GM23338 (cell line): Measurements from ENCODE around the gene PIAS4. TPM values are rescaled to one million over a fixed set of nuclear protein-coding genes. Genes with fewer than 3 reads are reported as not detected.

ENCODE experiments used
- ATAC-seq: fragments of 200-7000 bp; cut with Tn5 transposase; 3 replicates; pipeline ENCODE4 v1.9.1; 2020
- DNase-seq: peaks from one replicate; pipeline ENCODE4 v3.0.0-alpha.2; 2015; ENCODE audit warnings: low spot score
- H2AFZ ChIP-seq: fragments of 200-600 bp; sonication (generic); 2 replicates; pipeline ENCODE4 v1.8.0; 2016; ENCODE audit warnings: antibody characterized with exemption, mild to moderate bottlenecking, moderate library complexity
- H3F3A ChIP-seq: fragments of 200-600 bp; sonication (generic); replicated peaks from 2 replicates; pipeline ENCODE4 v1.8.0; 2017; ENCODE audit warnings: antibody characterized with exemption, mixed run types, low read depth
- H3K27ac ChIP-seq: fragments of 200-600 bp; sonication (generic); 2 replicates; pipeline ENCODE4 v1.6.1; 2016; ENCODE audit warnings: low read depth
- H3K27me3 ChIP-seq: fragments of 200-600 bp; sonication (generic); 2 replicates; pipeline ENCODE4 v1.8.0; 2016; ENCODE audit warnings: mild to moderate bottlenecking, mixed run types, moderate library complexity; ENCODE audit not compliant: insufficient read depth
- H3K36me3 ChIP-seq: fragments of 200-600 bp; sonication (generic); 2 replicates; pipeline ENCODE4 v1.8.0; 2016; ENCODE audit warnings: mild to moderate bottlenecking; ENCODE audit not compliant: insufficient read depth
- H3K4me1 ChIP-seq: fragments of 200-600 bp; sonication (generic); 2 replicates; pipeline ENCODE4 v1.8.0; 2016; ENCODE audit warnings: mild to moderate bottlenecking, moderate library complexity; ENCODE audit not compliant: insufficient read depth
- H3K4me2 ChIP-seq: fragments of 200-600 bp; sonication (generic); 2 replicates; pipeline ENCODE4 v1.7.1; 2017; ENCODE audit warnings: mixed run types
- H3K4me3 ChIP-seq: fragments of 200-600 bp; sonication (generic); 2 replicates; pipeline ENCODE4 v1.6.1; 2016; ENCODE audit warnings: mixed run types
- H3K79me2 ChIP-seq: fragments of 200-600 bp; sonication (generic); replicated peaks from 2 replicates; pipeline ENCODE4 v1.8.0; 2017; ENCODE audit warnings: mild to moderate bottlenecking; ENCODE audit not compliant: insufficient read depth
- H3K9me2 ChIP-seq: fragments of 200-600 bp; sonication (generic); 2 replicates; pipeline ENCODE4 v1.8.0; 2017; ENCODE audit not compliant: insufficient read depth
- H4K20me1 ChIP-seq: fragments of 200-600 bp; sonication (generic); replicated peaks from 2 replicates; pipeline ENCODE4 v1.8.0; 2017; ENCODE audit warnings: mild to moderate bottlenecking; ENCODE audit not compliant: insufficient read depth
- H3K27ac Mint-ChIP-seq: 2 replicates; pipeline ENCODE4 v1.8.0; 2020; ENCODE audit warnings: inconsistent platforms, mild to moderate bottlenecking, moderate library complexity, mixed read lengths
- H3K27me3 Mint-ChIP-seq: 3 replicates; pipeline ENCODE4 v1.8.0; 2022; ENCODE audit warnings: low read depth, mild to moderate bottlenecking, moderate library complexity, mixed read lengths, inconsistent platforms; ENCODE audit not compliant: insufficient read depth, poor library complexity
- H3K36me3 Mint-ChIP-seq: 3 replicates; pipeline ENCODE4 v1.8.0; 2021; ENCODE audit warnings: low read depth, mild to moderate bottlenecking, inconsistent platforms, moderate library complexity, mixed read lengths
- H3K4me1 Mint-ChIP-seq: 3 replicates; pipeline ENCODE4 v1.8.0; 2020; ENCODE audit warnings: mild to moderate bottlenecking, inconsistent platforms, mixed read lengths
- H3K4me3 Mint-ChIP-seq: 3 replicates; pipeline ENCODE4 v1.8.0; 2021; ENCODE audit warnings: moderate library complexity, mild to moderate bottlenecking, inconsistent platforms, mixed read lengths
- H3K9me3 Mint-ChIP-seq: 3 replicates; pipeline ENCODE4 v1.8.0; 2020; ENCODE audit warnings: moderate library complexity, mild to moderate bottlenecking, inconsistent platforms, mixed read lengths
- CREB1 ChIP-seq: fragments of 250-450 bp; sonication (Bioruptor Pico); IDR thresholded peaks from 2 replicates; pipeline ENCODE4 v1.5.0; 2020; ENCODE audit warnings: low read depth, mild to moderate bottlenecking, moderate library complexity
- ETS1 ChIP-seq: IDR thresholded peaks from 2 replicates; pipeline ENCODE4 v1.6.1; 2016; ENCODE audit warnings: antibody characterized with exemption
- EZH2 ChIP-seq: fragments of 200-600 bp; sonication (generic); IDR thresholded peaks from one replicate; pipeline ENCODE4 v1.8.0; 2017; ENCODE audit warnings: antibody characterized with exemption, mild to moderate bottlenecking, low read depth; ENCODE audit not compliant: unreplicated experiment
- EZH2phosphoT487 ChIP-seq: fragments of 200-600 bp; sonication (generic); IDR thresholded peaks from one replicate; pipeline ENCODE4 v1.8.1; 2018; ENCODE audit warnings: antibody characterized with exemption; ENCODE audit not compliant: unreplicated experiment
- POLR2AphosphoS5 ChIP-seq: IDR thresholded peaks from 2 replicates; pipeline ENCODE4 v1.6.1; 2016; ENCODE audit warnings: antibody characterized with exemption, low read depth
- STAT1 ChIP-seq: IDR thresholded peaks from one replicate; pipeline ENCODE4 v1.6.1; 2016; ENCODE audit warnings: antibody characterized with exemption; ENCODE audit not compliant: unreplicated experiment
- ZNF114 ChIP-seq: fragments of 250-450 bp; sonication (Bioruptor Pico); IDR thresholded peaks from 2 replicates; pipeline ENCODE4 v1.5.0; 2020; ENCODE audit warnings: mild to moderate bottlenecking, moderate library complexity
- polyA plus RNA-seq: library from polyadenylated mRNA; unstranded; fragments of >200 nt; fragmentation: Nextera tagmentation; extraction: Ambion mirVana; gene quantifications from 2 replicates; pipeline ENCODE4 v1.2.1, GENCODE V29; 2016
- total RNA-seq: library from RNA; depleted of rRNA; stranded (reverse); fragments of >200 nt; shearing (Covaris generic); gene quantifications from 2 replicates; pipeline ENCODE4 v1.2.3, GENCODE V29; 2014
- TF ChIP-seq, protein P1 (sequence below): IDR thresholded peaks from one replicate; pipeline ENCODE4 v1.6.1; 2018; ENCODE audit warnings: antibody characterized with exemption; ENCODE audit not compliant: unreplicated experiment
- TF ChIP-seq, protein P2 (sequence below), 2 experiments: fragments of 200-600 bp in 1 of 2; sonication (generic) in 1 of 2; conservative IDR thresholded peaks; 2 replicates each; pipeline versions ENCODE4 v1.5.1 to v1.6.1; 2016 to 2017; ENCODE audit warnings: antibody characterized with exemption in 2 of 2, low read depth in 2 of 2, mild to moderate bottlenecking in 2 of 2, moderate library complexity in 1 of 2

The PIAS4 gene
- total and polyA plus RNA-seq, 2 experiments from 2014 or later: 17.0 to 48.4 TPM

DNA sequence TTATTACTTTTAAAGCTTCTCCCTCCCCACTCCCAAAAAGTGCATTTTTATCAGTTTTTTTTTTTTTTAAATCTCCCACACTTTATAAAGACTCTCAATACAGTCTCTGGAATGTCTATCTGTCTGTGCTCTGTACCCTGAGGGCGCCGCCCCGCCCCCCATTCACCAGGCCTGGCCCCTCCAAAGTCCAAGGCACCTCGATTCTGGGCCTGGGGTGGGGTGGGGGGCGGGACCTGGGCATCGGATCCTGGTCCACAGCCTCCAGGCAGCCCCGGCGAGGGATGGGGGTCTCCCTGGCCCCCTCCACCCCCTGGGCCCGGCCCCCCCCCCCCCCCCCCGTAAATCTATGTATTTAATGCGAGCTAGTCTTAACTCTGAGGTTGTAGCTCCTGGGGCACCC is 35.9 kb downstream of the PIAS4 start:
- Histone ChIP-seq H3K36me3 (no peaks in the 10 kb centered on the region), H3K79me2 (peaks cover under 1% of the 10 kb centered on the region), H3K4me3 (no peak overlapping the region), H3F3A (0 out of 2 replicates have a peak, but pooled peaks cover 10% of the 10 kb centered on the region), H2AFZ (no peak overlapping the region), H3K4me2 (no peak overlapping the region), H3K9me2 (no peaks in the 10 kb centered on the region), H3K4me1 (peaks cover 14% of the 10 kb centered on the region), H4K20me1 (peaks cover 12% of the 10 kb centered on the region), H3K27ac (no peak overlapping the region), H3K27me3 (no peaks in the 10 kb centered on the region)
- Mint-ChIP-seq H3K4me1 (peaks cover 9% of the 10 kb centered on the region), H3K36me3 (peaks cover 15% of the 10 kb centered on the region; the same call in 2 of the 3 replicates), H3K9me3 (no peaks in the 10 kb centered on the region; the same call in 2 of the 3 replicates), H3K4me3 (no peak overlapping the region), H3K27ac (no peak overlapping the region), H3K27me3 (peaks cover 16% of the 10 kb centered on the region)
- ATAC-seq (peak; percentile 21), DNase-seq (no peak)
- TF ChIP-seq CREB1 (CRISPR knock-in tag): no peak
- no peak for TF ChIP-seq ZNF114 (CRISPR knock-in tag)
- no peak for TF ChIP-seq POLR2AphosphoS5
- TF ChIP-seq, protein P1, sequence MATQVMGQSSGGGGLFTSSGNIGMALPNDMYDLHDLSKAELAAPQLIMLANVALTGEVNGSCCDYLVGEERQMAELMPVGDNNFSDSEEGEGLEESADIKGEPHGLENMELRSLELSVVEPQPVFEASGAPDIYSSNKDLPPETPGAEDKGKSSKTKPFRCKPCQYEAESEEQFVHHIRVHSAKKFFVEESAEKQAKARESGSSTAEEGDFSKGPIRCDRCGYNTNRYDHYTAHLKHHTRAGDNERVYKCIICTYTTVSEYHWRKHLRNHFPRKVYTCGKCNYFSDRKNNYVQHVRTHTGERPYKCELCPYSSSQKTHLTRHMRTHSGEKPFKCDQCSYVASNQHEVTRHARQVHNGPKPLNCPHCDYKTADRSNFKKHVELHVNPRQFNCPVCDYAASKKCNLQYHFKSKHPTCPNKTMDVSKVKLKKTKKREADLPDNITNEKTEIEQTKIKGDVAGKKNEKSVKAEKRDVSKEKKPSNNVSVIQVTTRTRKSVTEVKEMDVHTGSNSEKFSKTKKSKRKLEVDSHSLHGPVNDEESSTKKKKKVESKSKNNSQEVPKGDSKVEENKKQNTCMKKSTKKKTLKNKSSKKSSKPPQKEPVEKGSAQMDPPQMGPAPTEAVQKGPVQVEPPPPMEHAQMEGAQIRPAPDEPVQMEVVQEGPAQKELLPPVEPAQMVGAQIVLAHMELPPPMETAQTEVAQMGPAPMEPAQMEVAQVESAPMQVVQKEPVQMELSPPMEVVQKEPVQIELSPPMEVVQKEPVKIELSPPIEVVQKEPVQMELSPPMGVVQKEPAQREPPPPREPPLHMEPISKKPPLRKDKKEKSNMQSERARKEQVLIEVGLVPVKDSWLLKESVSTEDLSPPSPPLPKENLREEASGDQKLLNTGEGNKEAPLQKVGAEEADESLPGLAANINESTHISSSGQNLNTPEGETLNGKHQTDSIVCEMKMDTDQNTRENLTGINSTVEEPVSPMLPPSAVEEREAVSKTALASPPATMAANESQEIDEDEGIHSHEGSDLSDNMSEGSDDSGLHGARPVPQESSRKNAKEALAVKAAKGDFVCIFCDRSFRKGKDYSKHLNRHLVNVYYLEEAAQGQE: no peak
- TF ChIP-seq, protein P2, sequence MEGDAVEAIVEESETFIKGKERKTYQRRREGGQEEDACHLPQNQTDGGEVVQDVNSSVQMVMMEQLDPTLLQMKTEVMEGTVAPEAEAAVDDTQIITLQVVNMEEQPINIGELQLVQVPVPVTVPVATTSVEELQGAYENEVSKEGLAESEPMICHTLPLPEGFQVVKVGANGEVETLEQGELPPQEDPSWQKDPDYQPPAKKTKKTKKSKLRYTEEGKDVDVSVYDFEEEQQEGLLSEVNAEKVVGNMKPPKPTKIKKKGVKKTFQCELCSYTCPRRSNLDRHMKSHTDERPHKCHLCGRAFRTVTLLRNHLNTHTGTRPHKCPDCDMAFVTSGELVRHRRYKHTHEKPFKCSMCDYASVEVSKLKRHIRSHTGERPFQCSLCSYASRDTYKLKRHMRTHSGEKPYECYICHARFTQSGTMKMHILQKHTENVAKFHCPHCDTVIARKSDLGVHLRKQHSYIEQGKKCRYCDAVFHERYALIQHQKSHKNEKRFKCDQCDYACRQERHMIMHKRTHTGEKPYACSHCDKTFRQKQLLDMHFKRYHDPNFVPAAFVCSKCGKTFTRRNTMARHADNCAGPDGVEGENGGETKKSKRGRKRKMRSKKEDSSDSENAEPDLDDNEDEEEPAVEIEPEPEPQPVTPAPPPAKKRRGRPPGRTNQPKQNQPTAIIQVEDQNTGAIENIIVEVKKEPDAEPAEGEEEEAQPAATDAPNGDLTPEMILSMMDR (conservative IDR thresholded peaks at IDR 0.05; ENCODE audit: low read depth in 2 of 2): no peak
- no peak for TF ChIP-seq EZH2

DNA sequence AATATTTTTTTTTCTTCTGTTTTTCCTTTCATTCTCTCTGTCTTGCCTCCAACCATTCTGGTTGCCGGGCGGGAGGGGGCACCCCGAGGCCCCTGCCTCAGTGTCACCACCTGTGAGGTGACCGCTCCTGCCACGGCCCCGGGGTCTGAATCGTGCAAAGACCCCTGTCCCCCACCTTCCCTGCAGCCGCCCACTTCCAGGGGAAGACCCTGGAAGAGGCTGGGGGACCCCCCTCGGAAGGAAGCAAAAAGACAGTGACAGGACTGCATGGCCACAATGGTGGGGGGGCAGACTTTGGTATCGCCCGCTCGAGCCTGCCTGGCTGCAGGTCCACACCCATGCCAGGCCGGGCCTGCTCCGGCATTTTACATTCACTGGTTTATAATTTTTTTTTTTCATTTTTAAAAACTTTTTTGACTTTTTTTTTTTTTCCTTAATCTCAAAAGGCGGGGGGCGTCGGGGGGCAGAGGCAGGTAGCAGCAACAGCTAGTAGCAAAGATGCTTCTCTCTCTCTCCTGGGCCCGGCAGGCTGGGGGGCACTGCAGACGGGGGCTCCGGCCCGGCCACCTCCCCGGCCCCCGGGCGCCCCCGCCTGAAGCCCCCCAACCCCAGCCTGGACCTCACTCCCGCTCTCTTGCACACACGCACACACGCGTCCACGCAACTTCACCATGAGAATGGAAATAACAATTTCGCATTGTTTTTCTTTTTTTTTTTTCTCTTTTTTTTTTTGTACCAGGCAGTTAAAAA is 36.6 kb downstream of the PIAS4 start:
- peaks cover 5% of the 10 kb centered on the region for H3K79me2 ChIP-seq
- no peak overlapping the region for H3K27ac ChIP-seq
- no peak overlapping the region for H2AFZ ChIP-seq
- 0 out of 2 replicates have a peak, but pooled peaks cover 10% of the 10 kb centered on the region for H3F3A ChIP-seq
- peaks cover 16% of the 10 kb centered on the region; the same call in 2 of the 3 replicates for H3K36me3 Mint-ChIP-seq
- H3K4me1 ChIP-seq: peaks cover 14% of the 10 kb centered on the region
- 0 out of 2 replicates have a peak overlapping the region, but pooled peaks have one; percentile 26 for H3K4me2 ChIP-seq
- no peaks in the 10 kb centered on the region for H3K36me3 ChIP-seq
- DNase-seq (no peak), ATAC-seq (no peak)
- H3K27me3 Mint-ChIP-seq: peaks cover 16% of the 10 kb centered on the region
- H4K20me1 ChIP-seq: peaks cover 12% of the 10 kb centered on the region
- H3K4me1 Mint-ChIP-seq: peaks cover 9% of the 10 kb centered on the region
- no peak overlapping the region for H3K4me3 ChIP-seq
- H3K27ac Mint-ChIP-seq: no peak overlapping the region
- no peaks in the 10 kb centered on the region for H3K27me3 ChIP-seq
- H3K4me3 Mint-ChIP-seq: no peak overlapping the region
- H3K9me3 Mint-ChIP-seq: no peaks in the 10 kb centered on the region; the same call in 2 of the 3 replicates
- H3K9me2 ChIP-seq: no peaks in the 10 kb centered on the region
- TF ChIP-seq ETS1 (no peak), CREB1 (CRISPR knock-in tag) (no peak), STAT1 (no peak), POLR2AphosphoS5 (no peak), EZH2phosphoT487 (no peak)
- TF ChIP-seq, protein P1: no peak
